ENCODE results near the gene TEKTIP1. TPM values are rescaled to one million over a fixed set of nuclear protein-coding genes. Genes with fewer than 3 reads are reported as not detected.
"Not testable (repeated sequence)": the region's sequence is repeated elsewhere in the genome, so short reads cannot be mapped to it uniquely, and the experiment has no call there.

Gene TEKTIP1
- total RNA-seq, 1 donor from 2014 or later = 0.51 TPM

DNA sequence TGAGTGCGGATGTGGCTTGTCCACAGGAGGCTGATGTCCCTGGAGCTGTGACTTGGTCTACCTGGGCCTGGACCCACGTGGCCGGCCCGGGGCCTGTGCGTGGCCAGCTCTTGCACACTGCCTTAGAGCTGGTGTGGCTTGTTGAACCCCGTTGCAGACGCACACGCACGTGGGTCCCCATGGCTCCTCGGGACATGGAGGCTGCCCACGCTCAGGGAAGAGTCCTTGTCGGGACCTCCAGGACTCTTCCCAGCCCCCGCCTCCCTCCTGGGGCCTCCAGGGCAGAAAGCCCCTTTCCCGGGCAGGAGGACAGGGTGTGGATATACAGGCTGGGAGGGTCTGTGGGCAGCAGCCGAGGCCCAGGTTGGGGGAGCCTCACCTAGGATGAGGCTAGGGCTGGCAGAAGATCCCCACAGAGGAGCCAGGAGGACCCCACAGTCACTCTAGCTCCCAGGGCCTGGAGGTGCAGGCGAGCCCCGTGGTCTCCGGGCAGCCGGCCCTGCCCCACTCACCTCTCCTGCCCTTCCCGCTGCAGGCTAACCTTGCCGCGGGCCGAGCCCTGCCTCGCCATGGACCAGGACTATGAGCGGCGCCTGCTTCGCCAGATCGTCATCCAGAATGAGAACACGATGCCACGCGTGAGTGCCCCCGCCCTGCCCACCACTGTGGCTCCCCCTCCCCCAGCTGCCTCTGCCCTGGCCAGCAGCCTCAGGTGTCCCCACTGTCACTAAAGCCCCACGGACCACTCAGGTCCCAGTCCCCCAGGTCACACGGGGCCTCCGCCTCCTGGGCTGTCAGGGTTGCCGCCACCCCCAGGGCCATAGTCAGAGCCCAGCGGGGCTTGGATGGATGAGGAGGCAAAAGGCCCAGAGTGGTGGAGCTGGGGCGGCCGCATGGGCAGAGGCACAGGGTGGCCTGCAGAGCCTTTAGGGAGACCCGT lies 16.3 kb upstream of the TEKTIP1 start:
- no peak for DNase-seq (ENCODE audit: low spot score)

DNA sequence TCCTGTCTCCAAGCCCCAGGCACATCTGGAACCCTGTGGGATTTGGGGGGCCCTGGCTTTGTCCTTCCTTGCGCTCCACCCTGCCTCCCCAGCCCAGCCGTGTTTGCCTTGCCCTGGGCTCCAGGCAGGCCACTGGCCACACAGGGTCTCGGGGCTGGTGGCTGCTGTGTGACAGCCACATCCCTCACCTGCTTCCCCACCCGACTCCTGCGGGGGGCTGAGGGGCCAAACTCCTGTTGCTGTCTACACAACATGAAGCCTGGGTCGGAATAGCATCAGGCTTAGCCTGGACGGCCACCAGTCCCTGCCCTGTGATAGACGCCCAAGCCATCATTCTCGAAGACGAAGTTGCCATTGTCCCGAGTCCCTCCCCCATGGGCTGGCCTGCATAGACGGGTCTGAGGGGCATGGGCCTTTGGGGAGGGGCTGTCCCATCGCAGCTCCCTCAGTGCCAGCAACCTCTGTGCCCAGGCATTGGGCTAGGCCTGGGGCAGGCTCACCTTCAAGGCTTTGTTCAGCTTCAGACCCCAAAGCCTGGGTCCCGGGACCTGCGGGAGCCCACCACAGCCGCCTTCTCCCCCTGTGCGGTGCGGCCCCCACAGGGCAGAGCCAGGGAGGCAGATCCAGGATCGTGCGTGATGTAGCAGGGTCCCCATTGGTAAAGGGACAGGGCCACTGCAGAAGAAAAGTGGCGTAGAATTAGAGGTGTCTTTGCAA lies 15.5 kb upstream of the TEKTIP1 start:
- DNase-seq (ENCODE audit: low spot score) = no peak

DNA sequence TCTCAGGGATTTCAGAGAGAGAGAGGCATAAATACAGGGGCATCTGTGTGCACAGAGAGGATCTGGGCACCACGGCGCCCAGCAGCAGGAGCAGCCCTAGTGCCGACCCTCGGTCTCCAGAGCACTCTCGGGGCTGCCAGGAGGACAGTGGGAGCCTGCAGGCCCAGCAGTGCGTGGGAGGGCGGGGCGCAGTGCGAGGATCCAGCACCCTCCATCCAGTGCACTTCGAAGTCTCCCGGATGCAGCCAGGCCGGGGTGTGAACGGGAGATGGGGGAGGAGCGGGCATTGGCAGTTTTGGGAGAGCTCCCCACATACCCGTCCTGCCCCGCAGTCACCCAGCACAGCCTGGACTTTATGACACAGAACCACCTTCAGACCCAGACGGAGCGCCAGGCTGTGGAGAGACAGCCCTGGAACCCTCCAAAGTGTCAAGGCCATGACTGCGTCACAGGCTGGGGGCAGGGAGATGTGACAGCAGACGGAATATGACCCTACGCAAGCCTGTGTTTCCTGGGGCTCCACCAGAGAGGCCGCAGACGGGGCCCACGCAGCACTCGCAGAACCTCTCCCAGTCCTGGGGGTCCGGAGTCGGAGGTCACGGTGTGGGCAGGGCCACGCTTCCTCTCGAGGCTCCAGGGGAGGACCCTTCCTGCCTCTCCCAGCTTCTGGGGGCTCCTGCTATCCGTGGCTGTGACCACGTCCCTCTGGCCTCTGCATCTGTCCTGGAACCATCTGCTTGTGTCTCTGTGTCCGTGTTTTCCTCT lies 14.7 kb upstream of the TEKTIP1 start:
- DNase-seq (ENCODE audit: low spot score) = no peak

DNA sequence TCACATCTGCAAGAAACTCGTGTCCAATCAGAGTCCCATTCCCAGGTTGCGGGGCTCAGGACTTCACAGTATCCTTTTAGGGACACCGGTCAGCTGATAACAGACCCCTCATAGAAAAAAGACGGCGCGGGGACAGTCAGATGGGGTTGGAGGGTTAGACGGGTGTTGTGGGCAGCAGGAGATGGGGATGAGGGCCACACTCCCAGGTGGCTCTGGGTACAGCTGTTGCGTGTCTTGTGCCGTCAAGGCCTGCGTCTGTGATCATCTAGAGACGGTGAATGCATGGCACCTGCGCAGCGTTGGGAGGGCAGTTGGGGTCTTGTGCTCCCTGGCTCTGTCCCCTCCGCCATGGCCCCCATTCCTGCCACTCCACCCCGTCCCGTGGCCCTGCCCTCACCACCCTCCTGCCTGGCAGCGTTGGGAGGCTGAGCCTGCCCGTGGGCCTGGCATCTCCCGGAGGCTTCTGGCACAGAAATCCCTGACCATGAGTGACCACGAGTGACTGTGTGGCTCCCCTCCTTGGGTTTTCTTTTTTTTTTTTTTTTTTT lies 14.0 kb upstream of the TEKTIP1 start:
- DNase-seq (ENCODE audit: low spot score) = no peak

DNA sequence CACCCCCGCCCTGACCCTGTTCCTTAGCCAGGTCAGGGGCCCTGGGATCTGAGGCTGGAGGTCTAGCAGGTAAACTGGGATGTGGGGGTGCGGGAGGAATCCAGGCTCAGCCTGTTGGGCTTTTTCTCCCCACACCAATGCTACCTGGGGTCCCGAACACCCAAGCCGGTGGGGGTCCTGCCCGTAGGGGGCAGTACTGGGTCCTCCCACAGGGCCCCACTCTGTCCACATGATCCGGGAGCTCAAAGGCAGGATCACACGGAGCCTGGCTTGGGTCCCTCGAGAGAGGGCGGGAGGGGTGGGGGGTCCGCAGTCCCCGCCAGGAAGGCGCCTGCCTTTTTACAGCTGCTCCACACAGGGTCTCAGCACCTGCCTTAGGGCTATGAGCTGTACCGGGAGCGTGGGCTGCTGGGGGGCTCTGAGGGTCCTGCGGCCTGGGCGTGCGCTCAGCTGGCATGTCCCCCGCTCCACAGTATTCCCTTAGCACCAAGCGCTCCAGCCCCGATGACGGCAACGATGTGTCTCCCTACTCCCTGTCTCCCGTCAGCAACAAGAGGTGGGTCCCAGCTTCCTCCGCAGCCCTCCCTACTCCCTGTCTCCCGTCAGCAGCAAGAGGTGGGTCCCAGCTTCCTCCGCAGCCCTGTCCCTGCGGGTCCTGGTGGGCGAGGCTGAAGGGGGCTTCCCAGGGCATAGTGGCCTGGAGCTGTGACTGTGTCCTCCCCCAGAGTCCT lies 12.3 kb upstream of the TEKTIP1 start:
- DNase-seq (ENCODE audit: low spot score) = no peak

DNA sequence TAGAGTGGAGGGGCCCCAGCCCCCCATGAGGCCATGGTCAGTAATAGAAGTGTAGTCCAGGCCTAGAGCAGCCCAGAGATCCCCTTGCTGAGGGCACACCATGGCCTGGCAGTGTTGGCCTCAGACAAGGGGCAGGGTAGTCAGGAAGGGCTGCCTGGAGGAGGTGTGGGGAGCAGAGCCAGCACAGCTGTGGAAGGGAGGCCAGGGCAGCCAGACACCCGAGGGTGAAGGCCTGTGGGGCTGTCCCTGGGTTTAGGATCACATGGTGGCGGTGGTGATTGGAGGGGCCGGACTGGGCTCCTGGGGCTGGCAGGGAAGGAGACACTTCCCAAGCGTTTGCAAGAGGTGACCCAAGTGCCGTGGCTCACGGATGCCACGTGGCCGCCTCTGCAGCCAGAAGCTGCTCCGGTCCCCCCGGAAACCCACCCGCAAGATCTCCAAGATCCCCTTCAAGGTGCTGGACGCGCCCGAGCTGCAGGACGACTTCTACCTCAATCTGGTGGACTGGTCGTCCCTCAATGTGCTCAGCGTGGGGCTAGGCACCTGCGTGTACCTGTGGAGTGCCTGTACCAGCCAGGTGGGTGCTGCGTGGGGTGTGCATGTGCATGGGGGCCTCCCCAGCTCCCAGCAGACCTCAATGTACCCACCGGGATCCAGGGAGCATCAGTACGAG lies 11.6 kb upstream of the TEKTIP1 start:
- no peak for DNase-seq (ENCODE audit: low spot score)

DNA sequence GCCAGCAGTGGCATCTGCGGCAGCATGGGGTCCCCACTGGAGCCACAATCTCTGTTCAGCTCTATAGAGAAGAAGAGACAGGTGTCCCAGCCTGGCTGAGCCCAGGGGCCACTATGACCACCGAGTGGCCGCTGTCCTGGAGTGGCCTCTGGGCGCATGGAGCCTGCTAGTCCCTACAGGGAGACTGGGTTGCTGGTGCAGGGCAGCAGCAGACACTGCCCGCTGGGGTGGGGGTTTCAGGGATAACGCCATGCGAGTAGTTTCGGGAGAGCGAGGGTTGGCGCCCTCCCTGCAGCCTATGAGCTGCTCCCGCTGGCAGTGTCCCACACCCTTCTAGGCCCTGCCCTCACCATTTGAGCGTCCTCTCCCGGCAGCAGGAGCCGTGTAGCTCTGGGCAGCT lies 10.9 kb upstream of the TEKTIP1 start:
- DNase-seq (ENCODE audit: low spot score) = no peak

DNA sequence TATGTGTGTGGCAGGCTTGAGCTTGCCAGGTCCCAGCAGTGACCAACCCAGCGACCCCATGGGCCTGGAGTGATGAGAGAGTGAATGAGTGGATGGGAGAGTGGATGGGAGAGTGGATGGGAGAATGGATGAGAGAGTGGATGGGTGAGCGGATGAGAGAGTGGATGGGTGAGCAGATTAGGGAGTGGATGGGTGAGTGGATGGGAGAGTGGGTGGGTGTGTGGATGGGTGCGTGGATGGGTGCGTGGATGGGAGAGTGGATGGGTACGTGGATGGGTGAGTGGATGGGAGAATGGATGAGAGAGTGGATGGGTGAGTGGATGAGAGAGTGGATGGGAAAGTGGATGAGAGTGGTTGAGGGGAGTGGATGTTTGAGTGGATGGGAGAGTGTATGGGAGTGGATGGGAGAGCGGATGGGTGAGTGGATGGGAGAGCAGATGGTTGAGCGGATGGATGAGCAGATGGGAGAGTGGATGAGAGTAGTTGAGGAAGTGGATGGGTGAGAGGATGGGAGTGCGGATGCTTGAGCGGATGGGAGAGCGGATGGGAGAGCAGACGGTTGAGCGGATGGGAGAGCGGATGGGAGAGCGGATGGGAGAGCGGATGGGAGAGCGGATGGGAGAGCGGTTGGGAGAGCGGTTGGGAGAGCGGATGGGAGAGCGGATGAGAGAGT lies 10.3 kb upstream of the TEKTIP1 start:
- DNase-seq (ENCODE audit: low spot score) = no peak

DNA sequence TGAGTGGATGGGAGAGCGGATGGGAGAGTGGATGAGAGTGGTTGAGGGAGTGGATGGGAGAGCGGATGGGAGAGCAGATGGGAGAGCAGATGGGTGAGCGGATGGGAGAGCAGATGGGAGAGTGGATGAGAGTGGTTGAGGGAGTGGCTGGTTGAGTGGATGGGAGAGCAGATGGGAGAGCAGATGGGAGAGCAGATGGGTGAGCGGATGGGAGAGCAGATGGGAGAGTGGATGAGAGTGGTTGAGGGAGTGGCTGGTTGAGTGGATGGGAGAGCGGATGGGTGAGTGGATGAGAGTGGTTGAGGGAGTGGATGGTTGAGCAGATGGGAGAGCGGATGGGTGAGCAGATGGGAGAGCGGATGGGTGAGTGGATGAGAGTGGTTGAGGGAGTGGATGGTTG lies 9.7 kb upstream of the TEKTIP1 start:
- not testable (repeated sequence) for DNase-seq (ENCODE audit: low spot score)

DNA sequence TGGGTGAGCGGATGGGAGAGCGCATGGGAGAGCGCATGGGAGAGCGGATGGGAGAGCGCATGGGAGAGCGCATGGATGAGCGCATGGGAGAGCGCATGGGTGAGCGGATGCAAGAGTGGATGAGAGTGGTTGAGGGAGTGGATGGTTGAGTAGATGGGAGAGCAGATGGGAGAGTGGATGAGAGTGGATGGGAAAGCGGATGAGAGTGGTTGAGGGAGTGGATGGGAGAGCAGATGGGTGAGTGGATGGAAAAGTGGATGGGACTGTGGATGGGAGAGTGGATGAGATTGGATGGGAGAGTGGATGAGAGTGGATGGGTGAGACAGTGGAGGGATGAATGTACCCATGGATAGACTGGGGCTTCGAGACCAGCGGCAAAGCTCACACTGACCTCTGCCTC lies 8.6 kb upstream of the TEKTIP1 start:
- no peak for DNase-seq (ENCODE audit: low spot score)

DNA sequence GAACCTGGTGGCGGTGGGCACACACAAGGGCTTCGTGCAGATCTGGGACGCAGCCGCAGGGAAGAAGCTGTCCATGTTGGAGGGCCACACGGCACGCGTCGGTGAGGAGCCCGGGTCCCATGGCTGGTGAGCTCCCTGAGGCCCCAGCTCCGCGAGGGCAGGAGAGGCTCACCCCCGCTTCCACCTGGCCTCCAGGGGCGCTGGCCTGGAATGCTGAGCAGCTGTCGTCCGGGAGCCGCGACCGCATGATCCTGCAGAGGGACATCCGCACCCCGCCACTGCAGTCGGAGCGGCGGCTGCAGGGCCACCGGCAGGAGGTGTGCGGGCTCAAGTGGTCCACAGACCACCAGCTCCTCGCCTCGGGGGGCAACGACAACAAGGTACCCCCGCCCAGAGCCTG lies 7.3 kb upstream of the TEKTIP1 start:
- no peak for DNase-seq (ENCODE audit: low spot score)

DNA sequence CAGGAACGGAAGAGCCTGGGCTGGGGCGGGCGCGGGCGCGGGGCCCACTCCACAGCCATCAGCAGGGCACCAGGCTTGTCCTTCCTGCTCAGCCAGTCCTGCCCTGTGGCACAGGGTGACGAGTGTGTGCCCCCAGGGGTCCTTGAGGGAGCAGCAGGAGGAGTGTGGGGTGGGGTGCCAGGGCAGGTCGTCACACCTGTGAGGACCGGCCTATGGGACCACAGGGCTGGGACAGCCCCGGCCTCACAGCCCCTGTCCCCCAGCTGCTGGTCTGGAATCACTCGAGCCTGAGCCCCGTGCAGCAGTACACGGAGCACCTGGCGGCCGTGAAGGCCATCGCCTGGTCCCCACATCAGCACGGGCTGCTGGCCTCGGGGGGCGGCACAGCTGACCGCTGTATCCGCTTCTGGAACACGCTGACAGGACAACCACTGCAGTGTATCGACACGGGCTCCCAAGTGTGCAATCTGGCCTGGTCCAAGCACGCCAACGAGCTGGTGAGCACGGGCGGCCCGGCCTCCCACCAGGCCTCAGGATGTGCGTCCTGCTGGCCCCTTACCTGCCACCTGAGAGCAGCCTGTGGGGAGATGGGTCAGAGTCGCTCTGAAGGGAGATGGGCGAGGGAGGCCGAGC lies 6.7 kb upstream of the TEKTIP1 start:
- DNase-seq (ENCODE audit: low spot score) = no peak

DNA sequence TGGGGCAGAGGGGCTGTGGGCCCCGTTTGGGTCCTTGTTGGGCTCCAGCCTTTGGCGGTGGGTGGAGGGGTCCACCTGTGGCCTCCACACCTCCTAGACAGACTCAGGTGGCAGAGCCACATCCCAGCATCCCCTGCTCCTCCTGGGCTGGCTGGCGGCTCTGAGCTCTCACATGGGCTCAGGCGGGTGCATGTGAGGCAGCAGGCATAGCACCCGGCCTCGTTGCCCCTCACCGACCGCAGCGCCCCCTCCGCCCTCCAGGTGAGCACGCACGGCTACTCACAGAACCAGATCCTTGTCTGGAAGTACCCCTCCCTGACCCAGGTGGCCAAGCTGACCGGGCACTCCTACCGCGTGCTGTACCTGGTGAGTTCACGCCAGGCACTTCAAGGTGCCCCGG lies 5.9 kb upstream of the TEKTIP1 start:
- DNase-seq (ENCODE audit: low spot score) = no peak

DNA sequence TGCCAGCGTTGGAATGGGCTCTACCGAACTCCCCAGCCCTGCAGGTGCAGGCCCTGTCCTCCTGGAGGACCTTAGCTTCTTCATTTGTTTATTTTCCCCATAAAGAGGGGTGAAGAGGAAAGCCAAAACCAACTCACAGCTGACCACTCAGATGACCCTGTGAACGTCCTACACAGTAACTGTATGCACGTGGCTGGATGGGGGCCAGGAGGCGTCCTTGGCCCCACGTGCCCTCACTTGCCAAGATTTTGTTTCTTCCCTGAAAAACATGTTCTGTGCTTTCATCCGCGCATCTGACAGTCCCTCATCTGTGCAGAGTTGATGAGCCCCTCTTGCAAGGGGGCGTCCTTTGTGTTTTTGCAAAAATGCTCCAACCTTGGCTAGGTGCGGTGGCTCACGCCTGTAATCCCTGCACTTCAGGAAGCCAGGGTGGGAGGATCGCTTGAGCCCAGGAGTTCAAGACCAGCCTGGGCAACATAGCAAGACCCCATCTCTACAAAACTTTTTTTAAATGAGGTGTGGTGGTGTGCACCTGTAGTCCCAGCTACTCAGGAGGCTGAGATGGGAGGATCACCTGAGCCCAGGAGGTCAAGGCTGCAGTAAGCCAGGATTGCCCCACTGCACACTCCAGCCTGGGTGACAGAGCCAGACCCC lies 5.3 kb upstream of the TEKTIP1 start:
- DNase-seq (ENCODE audit: low spot score) = no peak

DNA sequence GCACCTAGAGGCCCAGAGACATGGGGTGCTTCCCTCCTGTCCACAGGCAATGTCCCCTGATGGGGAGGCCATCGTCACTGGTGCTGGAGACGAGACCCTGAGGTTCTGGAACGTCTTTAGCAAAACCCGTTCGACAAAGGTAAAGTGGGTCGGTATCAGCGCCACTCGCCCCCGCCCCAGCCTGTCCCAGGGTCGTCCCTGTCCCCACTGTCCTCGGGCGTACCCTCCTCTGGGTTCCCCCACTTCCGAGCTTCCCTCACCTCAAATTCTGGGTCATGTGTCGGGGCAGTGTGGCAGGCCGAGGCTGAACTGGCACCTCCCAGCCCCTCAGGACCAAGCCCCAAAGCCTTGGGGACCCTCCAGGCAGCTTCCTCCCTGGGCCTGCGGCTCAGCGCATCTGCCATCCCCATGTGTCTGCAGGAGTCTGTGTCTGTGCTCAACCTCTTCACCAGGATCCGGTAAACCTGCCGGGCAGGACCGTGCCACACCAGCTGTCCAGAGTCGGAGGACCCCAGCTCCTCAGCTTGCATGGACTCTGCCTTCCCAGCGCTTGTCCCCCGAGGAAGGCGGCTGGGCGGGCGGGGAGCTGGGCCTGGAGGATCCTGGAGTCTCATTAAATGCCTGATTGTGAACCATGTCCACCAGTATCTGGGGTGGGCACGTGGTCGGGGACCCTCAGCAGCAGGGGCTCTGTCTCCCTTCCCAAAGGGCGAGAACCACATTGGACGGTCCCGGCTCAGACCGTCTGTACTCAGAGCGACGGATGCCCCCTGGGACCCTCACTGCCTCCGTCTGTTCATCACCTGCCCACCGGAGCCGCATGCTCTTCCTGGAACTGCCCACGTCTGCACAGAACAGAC lies 4.4 kb upstream of the TEKTIP1 start:
- no peak for DNase-seq (ENCODE audit: low spot score)

DNA sequence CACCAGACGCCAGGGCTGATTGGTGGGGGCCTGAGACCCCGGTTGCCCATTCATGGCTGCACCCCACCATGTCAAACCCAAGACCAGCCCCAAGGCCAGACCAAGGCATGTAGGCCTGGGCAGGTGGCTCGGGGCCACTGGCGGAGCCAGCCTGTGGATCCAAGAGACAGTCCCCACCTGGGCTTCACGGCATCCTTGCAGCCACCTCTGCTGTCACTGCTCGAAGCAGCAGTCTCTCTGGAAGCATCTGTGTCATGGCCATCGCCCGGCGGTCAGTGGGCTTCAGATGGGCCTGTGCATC lies 3.8 kb upstream of the TEKTIP1 start:
- no peak for DNase-seq (ENCODE audit: low spot score)

DNA sequence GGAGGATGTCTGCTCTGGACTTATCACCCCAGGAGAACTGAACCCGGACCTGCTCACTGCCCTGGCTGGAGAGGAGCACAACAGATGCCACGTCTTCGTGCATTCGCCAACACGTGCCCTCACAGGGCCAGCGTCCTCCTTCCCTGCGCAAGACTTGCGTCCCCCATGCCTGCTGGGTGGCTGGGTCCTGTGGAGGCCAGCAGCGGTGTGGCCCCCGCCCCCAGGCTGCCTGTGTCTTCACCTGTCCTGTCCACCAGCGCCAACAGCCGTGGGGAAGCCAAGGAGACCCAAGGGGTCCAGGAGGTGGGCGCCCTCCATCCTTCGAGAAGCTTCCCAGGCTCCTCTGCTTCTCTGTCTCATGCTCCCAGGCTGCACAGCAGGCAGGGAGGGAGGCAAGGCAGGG lies 3.4 kb upstream of the TEKTIP1 start:
- no peak for DNase-seq (ENCODE audit: low spot score)

DNA sequence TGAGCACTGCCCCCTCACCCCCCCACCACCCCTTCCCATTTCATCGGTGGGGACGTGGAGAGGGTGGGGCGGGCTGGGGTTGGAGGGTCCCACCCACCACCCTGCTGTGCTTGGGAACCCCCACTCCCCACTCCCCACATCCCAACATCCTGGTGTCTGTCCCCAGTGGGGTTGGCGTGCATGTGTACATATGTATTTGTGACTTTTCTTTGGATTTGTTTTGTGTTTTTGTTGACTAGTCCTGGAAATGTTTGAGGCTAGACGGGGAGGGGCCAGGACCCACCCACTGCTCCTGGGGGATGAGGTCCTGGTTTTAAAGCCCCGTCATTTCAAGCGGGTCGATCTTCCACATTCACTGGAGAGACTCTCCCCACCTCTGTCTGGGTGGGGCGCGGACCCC lies 3.0 kb upstream of the TEKTIP1 start:
- DNase-seq (ENCODE audit: low spot score) = no peak
